OCI-LY1 (cell line): Measurements from ENCODE around the gene EHD2.
"Not testable (repeated sequence)": the region's sequence is repeated elsewhere in the genome, so short reads cannot be mapped to it uniquely, and the experiment has no call there.

Experiments
- H2AFZ ChIP-seq: fragments of 200-600 bp; sonication (generic), shearing (Covaris generic); 2 replicates; pipeline ENCODE4 v1.6.0; 2014; ENCODE audit warnings: antibody characterized with exemption, mild to moderate bottlenecking, low read length
- H3F3A ChIP-seq: fragments of 200-600 bp; sonication (generic), shearing (Covaris generic); 2 replicates; pipeline ENCODE4 v1.6.0; 2014; ENCODE audit warnings: mild to moderate bottlenecking, antibody characterized with exemption, low read length, moderate library complexity; ENCODE audit not compliant: insufficient read depth
- H3K27ac ChIP-seq: fragments of 200-600 bp; sonication (generic); 2 replicates; pipeline ENCODE4 v1.5.1; 2014; ENCODE audit warnings: low read length, mixed run types, mild to moderate bottlenecking, low read depth; ENCODE audit not compliant: poor library complexity, severe bottlenecking
- H3K27me3 ChIP-seq: fragments of 200-600 bp; sonication (generic); 2 replicates; pipeline ENCODE4 v1.6.0; 2014; ENCODE audit warnings: antibody characterized with exemption, mild to moderate bottlenecking, low read length, moderate library complexity; ENCODE audit not compliant: insufficient read depth
- H3K36me3 ChIP-seq: fragments of 200-600 bp; sonication (generic); 2 replicates; pipeline ENCODE4 v1.6.1; 2014; ENCODE audit warnings: mild to moderate bottlenecking, antibody characterized with exemption, low read length, moderate library complexity, mixed read lengths; ENCODE audit not compliant: insufficient read depth
- H3K4me1 ChIP-seq: fragments of 200-600 bp; sonication (generic); 2 replicates; pipeline ENCODE4 v1.5.1; 2014; ENCODE audit warnings: mild to moderate bottlenecking, low read length, moderate library complexity; ENCODE audit not compliant: insufficient read depth, severe bottlenecking
- H3K4me2 ChIP-seq: fragments of 200-600 bp; sonication (generic), shearing (Covaris generic); 2 replicates; pipeline ENCODE4 v1.6.1; 2014; ENCODE audit warnings: low read length
- H3K4me3 ChIP-seq: fragments of 200-600 bp; sonication (generic); 2 replicates; pipeline ENCODE4 v1.5.1; 2014; ENCODE audit warnings: low read length, low read depth, mild to moderate bottlenecking, mixed read lengths; ENCODE audit not compliant: poor library complexity, severe bottlenecking
- H3K79me2 ChIP-seq: fragments of 200-600 bp; shearing (Covaris generic); 2 replicates; pipeline ENCODE4 v1.6.1; 2016; ENCODE audit warnings: mixed run types, low read length, mixed read lengths; ENCODE audit not compliant: insufficient read depth
- H3K9ac ChIP-seq: fragments of 200-600 bp; sonication (generic), shearing (Covaris generic); 2 replicates; pipeline ENCODE4 v1.6.1; 2014; ENCODE audit warnings: mild to moderate bottlenecking, low read length, mixed read lengths
- H3K9me2 ChIP-seq: fragments of 200-600 bp; sonication (generic), shearing (Covaris generic); 2 replicates; pipeline ENCODE4 v1.6.1; 2014; ENCODE audit warnings: low read depth, mild to moderate bottlenecking, low read length, mixed read lengths
- H3K9me3 ChIP-seq: fragments of 200-600 bp; shearing (Covaris generic); 2 replicates; pipeline ENCODE4 v1.6.1; 2014; ENCODE audit warnings: low read length, mixed read lengths
- H4K20me1 ChIP-seq: fragments of 200-600 bp; sonication (generic), shearing (Covaris generic); 2 replicates; pipeline ENCODE4 v1.6.0; 2016; ENCODE audit warnings: mild to moderate bottlenecking, low read length; ENCODE audit not compliant: insufficient read depth
- CTCF ChIP-seq: fragments of 200-600 bp; sonication (generic), shearing (Covaris generic); IDR thresholded peaks from 2 replicates; pipeline ENCODE4 v1.5.1; 2017; ENCODE audit warnings: mild to moderate bottlenecking, antibody characterized with exemption, low read length, moderate library complexity, mixed read lengths
- EZH2 ChIP-seq: fragments of 200-600 bp; sonication (generic), shearing (Covaris generic); IDR thresholded peaks from 2 replicates; pipeline ENCODE4 v1.8.0; 2017; ENCODE audit warnings: borderline replicate concordance, mixed run types, mild to moderate bottlenecking, antibody characterized with exemption, low read length, moderate library complexity, mixed read lengths

Gene EHD2

GRCh38 chr19:47781590-47782262 lies 68.5 kb downstream of the EHD2 start:
- Histone ChIP-seq H3K36me3 (peaks cover 25% of the 10 kb centered on the region), H2AFZ (no peak overlapping the region), H3K27ac (no peak overlapping the region), H3K4me3 (no peak overlapping the region), H3K79me2 (no peaks in the 10 kb centered on the region), H4K20me1 (no peaks in the 10 kb centered on the region), H3K9ac (no peak overlapping the region), H3K9me3 (no peaks in the 10 kb centered on the region), H3K27me3 (no peaks in the 10 kb centered on the region), H3K4me2 (no peak overlapping the region), H3K4me1 (peaks cover 12% of the 10 kb centered on the region), H3K9me2 (no peaks in the 10 kb centered on the region), H3F3A (no peaks in the 10 kb centered on the region)
- TF ChIP-seq EZH2 (no peak), CTCF (no peak)

- no peaks in the 10 kb centered on the region for H3K4me1 ChIP-seq
- no peaks in the 10 kb centered on the region for H3K79me2 ChIP-seq
- no peaks in the 10 kb centered on the region for H3K27me3 ChIP-seq
- H3K9me2 ChIP-seq, result no peaks in the 10 kb centered on the region
- H3K9me3 ChIP-seq, result no peaks in the 10 kb centered on the region
- no peak for TF ChIP-seq EZH2
- no peak for TF ChIP-seq CTCF
- no peak overlapping the region for H3K4me2 ChIP-seq
- no peaks in the 10 kb centered on the region for H4K20me1 ChIP-seq
- H3K9ac ChIP-seq, result no peak overlapping the region
- peaks cover 17% of the 10 kb centered on the region for H3K36me3 ChIP-seq
- H3K27ac ChIP-seq, result no peak overlapping the region
- no peaks in the 10 kb centered on the region for H3F3A ChIP-seq
- no peak overlapping the region for H2AFZ ChIP-seq
- no peak overlapping the region for H3K4me3 ChIP-seq
Measured at GRCh38 chr19:47786566-47786965, 73.3 kb downstream of the EHD2 start.

GRCh38 chr19:47787307-47787706 lies 74.1 kb downstream of the EHD2 start:
- not testable (repeated sequence) for H3K27ac ChIP-seq, H3K9me3 ChIP-seq
- H3K36me3 ChIP-seq, result peaks cover 11% of the 10 kb centered on the region

GRCh38 chr19:47789811-47790210 lies 76.6 kb downstream of the EHD2 start:
- H3K4me1 ChIP-seq, H3K79me2 ChIP-seq, H3K9ac ChIP-seq, H3K9me2 ChIP-seq, H3K4me3 ChIP-seq, H3K9me3 ChIP-seq, H4K20me1 ChIP-seq, H3K4me2 ChIP-seq, H3K27ac ChIP-seq, H3K27me3 ChIP-seq, H2AFZ ChIP-seq, H3F3A ChIP-seq: not testable (repeated sequence)
- H3K36me3 ChIP-seq, result peaks cover 11% of the 10 kb centered on the region

More at GRCh38 chr19:47787307-47787706, 74.1 kb downstream of the EHD2 start:
- not testable (repeated sequence) for H3F3A ChIP-seq, H3K9me2 ChIP-seq, H3K9ac ChIP-seq, H3K4me2 ChIP-seq, H4K20me1 ChIP-seq, H3K4me1 ChIP-seq, H3K4me3 ChIP-seq, H3K79me2 ChIP-seq, H3K27me3 ChIP-seq, H2AFZ ChIP-seq
